ENCODE measurements around the gene LNPK. TPM values are rescaled to one million over a fixed set of nuclear protein-coding genes. Genes with fewer than 3 reads are reported as not detected.

The LNPK gene
- total RNA-seq, 4 donors from 2014 or later = 23.1 to 36.1 (median 25.8) TPM

GRCh38 chr2:176027806-176028205, 25.7 kb upstream of the LNPK start:
- DNase-seq (ENCODE audit: low spot score in 2 of 2) = no peak
- 71% methylated on average over 2 of the region's 2 CpGs for WGBS
- Histone ChIP-seq H3K27me3 (peaks cover 63% of the 10 kb centered on the region), H3K36me3 (no peaks in the 10 kb centered on the region), H3K9me3 (no peaks in the 10 kb centered on the region), H3K4me3 (no peak overlapping the region), H3K4me1 (no peaks in the 10 kb centered on the region), H3K27ac (no peak overlapping the region)
- no peak for TF ChIP-seq POLR2AphosphoS5 (IDR thresholded peaks at IDR 0.05)
- TF ChIP-seq, protein P1, sequence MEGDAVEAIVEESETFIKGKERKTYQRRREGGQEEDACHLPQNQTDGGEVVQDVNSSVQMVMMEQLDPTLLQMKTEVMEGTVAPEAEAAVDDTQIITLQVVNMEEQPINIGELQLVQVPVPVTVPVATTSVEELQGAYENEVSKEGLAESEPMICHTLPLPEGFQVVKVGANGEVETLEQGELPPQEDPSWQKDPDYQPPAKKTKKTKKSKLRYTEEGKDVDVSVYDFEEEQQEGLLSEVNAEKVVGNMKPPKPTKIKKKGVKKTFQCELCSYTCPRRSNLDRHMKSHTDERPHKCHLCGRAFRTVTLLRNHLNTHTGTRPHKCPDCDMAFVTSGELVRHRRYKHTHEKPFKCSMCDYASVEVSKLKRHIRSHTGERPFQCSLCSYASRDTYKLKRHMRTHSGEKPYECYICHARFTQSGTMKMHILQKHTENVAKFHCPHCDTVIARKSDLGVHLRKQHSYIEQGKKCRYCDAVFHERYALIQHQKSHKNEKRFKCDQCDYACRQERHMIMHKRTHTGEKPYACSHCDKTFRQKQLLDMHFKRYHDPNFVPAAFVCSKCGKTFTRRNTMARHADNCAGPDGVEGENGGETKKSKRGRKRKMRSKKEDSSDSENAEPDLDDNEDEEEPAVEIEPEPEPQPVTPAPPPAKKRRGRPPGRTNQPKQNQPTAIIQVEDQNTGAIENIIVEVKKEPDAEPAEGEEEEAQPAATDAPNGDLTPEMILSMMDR (IDR thresholded peaks at IDR 0.05) = no peak

- Histone ChIP-seq H3K36me3 (no peaks in the 10 kb centered on the region), H3K4me1 (no peaks in the 10 kb centered on the region), H3K27ac (no peak overlapping the region), H3K4me3 (no peak overlapping the region), H3K9me3 (no peaks in the 10 kb centered on the region), H3K27me3 (peaks cover 67% of the 10 kb centered on the region)
- TF ChIP-seq POLR2A (IDR thresholded peaks at IDR 0.05) = no peak
- 79% methylated on average over 4 of the region's 4 CpGs for WGBS
- DNase-seq (ENCODE audit: low spot score in 2 of 2) = no peak
These were observed 23.9 kb upstream of the LNPK start for GRCh38 chr2:176025932-176026331.

- no peak overlapping the region for H3K4me3 ChIP-seq
- H3K36me3 ChIP-seq = no peaks in the 10 kb centered on the region
- TF ChIP-seq, protein P1 (IDR thresholded peaks at IDR 0.05) = no peak
- TF ChIP-seq POLR2A (IDR thresholded peaks at IDR 0.05) (no peak), EP300 (IDR thresholded peaks at IDR 0.05) (no peak), POLR2AphosphoS5 (IDR thresholded peaks at IDR 0.05) (no peak)
- H3K4me1 ChIP-seq = no peaks in the 10 kb centered on the region
- DNase-seq (ENCODE audit: low spot score in 2 of 2) = no peak
- no peak overlapping the region for H3K27ac ChIP-seq
- WGBS = 73% methylated on average over 2 of the region's 2 CpGs
- peaks cover 76% of the 10 kb centered on the region for H3K27me3 ChIP-seq
- H3K9me3 ChIP-seq = no peaks in the 10 kb centered on the region
These were observed 22.0 kb upstream of the LNPK start for GRCh38 chr2:176024083-176024482.

DNA sequence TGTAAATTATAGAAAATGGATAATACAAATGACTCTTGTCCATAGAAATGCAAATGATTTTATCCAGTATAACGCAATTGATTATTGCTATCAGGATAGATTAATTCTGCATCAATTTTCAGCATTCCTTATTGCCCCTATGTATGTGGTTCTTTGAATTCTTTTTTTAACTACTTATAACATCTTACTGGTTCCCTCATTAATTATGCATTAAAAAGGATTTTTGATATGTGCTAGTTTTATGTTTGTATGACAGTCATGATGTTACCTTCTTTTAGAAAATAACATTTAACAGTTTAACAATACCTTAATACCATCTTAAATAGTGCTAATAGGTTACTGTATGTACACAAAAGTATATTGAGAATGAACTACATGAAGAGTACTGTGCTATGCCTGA, 20.0 kb upstream of the LNPK start:
- Histone ChIP-seq H3K4me1 (no peaks in the 10 kb centered on the region), H3K9me3 (no peaks in the 10 kb centered on the region), H3K27me3 (peaks cover 63% of the 10 kb centered on the region), H3K4me3 (no peak overlapping the region), H3K36me3 (no peaks in the 10 kb centered on the region), H3K27ac (no peak overlapping the region)
- DNase-seq (ENCODE audit: low spot score in 2 of 2) = no peak
- no peak for TF ChIP-seq EP300 (IDR thresholded peaks at IDR 0.05)
- TF ChIP-seq POLR2AphosphoS5 (IDR thresholded peaks at IDR 0.05) = no peak
- TF ChIP-seq POLR2A (IDR thresholded peaks at IDR 0.05) = no peak
- TF ChIP-seq, protein P1 (IDR thresholded peaks at IDR 0.05) = no peak
- WGBS = 98% methylated on average over 1 of the region's 1 CpG

GRCh38 chr2:176020400-176020799, 18.3 kb upstream of the LNPK start:
- no peaks in the 10 kb centered on the region for H3K4me1 ChIP-seq
- no peak for DNase-seq (ENCODE audit: low spot score in 2 of 2)
- H3K9me3 ChIP-seq = no peaks in the 10 kb centered on the region
- peaks cover 50% of the 10 kb centered on the region for H3K27me3 ChIP-seq
- TF ChIP-seq, protein P1 (IDR thresholded peaks at IDR 0.05) = no peak
- no peak for TF ChIP-seq POLR2A (IDR thresholded peaks at IDR 0.05)
- H3K4me3 ChIP-seq = no peak overlapping the region
- 80% methylated on average over 6 of the region's 6 CpGs for WGBS
- no peaks in the 10 kb centered on the region for H3K36me3 ChIP-seq
- H3K27ac ChIP-seq = no peak overlapping the region

DNA sequence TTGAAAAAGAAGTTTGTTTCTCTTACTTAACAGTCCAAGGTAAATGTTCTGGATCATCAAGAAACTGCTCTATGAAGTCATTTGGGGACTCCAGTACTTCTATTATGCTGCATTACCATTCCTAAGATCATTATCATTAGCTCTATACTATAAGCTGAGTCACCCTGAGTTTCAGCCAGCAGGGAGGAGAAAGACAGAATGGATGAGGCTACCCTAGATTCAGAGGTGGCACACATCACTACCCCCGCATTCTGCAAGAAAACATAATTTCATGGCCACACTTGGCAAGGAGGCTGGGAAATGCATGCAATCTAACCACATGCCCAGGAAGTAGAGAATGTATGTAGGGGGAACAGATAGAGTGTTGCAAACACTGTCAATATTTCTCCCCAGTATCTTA, 16.6 kb upstream of the LNPK start:
- Histone ChIP-seq H3K4me1 (no peaks in the 10 kb centered on the region), H3K27me3 (peaks cover 34% of the 10 kb centered on the region), H3K36me3 (no peaks in the 10 kb centered on the region), H3K4me3 (no peak overlapping the region), H3K9me3 (no peaks in the 10 kb centered on the region), H3K27ac (no peak overlapping the region)
- DNase-seq (ENCODE audit: low spot score in 2 of 2) = no peak
- 94% methylated on average over 1 of the region's 1 CpG for WGBS
- TF ChIP-seq EP300 (IDR thresholded peaks at IDR 0.05) (no peak), POLR2AphosphoS5 (IDR thresholded peaks at IDR 0.05) (no peak), POLR2A (IDR thresholded peaks at IDR 0.05) (no peak)
- TF ChIP-seq, protein P1 (IDR thresholded peaks at IDR 0.05) = no peak
